ENCODE data around the gene SNORC. TPM values are rescaled to one million over a fixed set of nuclear protein-coding genes. Genes with fewer than 3 reads are reported as not detected.

Gene SNORC
- total RNA-seq, 2 experiments from 2014 or later, result 2.1 to 2.4 TPM

- H3K9me3 Mint-ChIP-seq, result peaks cover 4% of the 10 kb centered on the region
- intact Hi-C loops (cut with micrococcal nuclease), result no loop called here
- DNase-seq (no peak), ATAC-seq (no peak)
- H3K27ac Mint-ChIP-seq, result no peak overlapping the region
- CTCF ChIA-PET, result no interaction called here
- TF ChIP-seq CTCF (IDR thresholded peaks at IDR 0.05), result no peak
- H3K36me3 Mint-ChIP-seq (ENCODE audit: low read depth), result no peaks in the 10 kb centered on the region
- H3K27me3 Mint-ChIP-seq, result peaks cover 16% of the 10 kb centered on the region
- POLR2A ChIA-PET, result no interaction called here
- H3K4me1 Mint-ChIP-seq (ENCODE audit: low read depth), result no peaks in the 10 kb centered on the region
- no peak overlapping the region for H3K4me3 Mint-ChIP-seq
Observed at GRCh38 chr2:232908695-232909094, 38.6 kb downstream of the SNORC start.

- Mint-ChIP-seq H3K9me3 (peaks cover 4% of the 10 kb centered on the region), H3K4me1 (ENCODE audit: low read depth) (no peaks in the 10 kb centered on the region), H3K27me3 (peaks cover 19% of the 10 kb centered on the region), H3K27ac (no peak overlapping the region), H3K36me3 (ENCODE audit: low read depth) (no peaks in the 10 kb centered on the region), H3K4me3 (no peak overlapping the region)
- intact Hi-C loops (cut with micrococcal nuclease), result no loop called here
- ATAC-seq (no peak), DNase-seq (no peak)
- TF ChIP-seq CTCF (IDR thresholded peaks at IDR 0.05), result no peak
- ChIA-PET POLR2A (no interaction called here), CTCF (no interaction called here)
Observed at GRCh38 chr2:232910376-232910775, 40.3 kb downstream of the SNORC start.

- no peak overlapping the region for H3K27ac Mint-ChIP-seq
- POLR2A ChIA-PET, result no interaction called here
- intact Hi-C loops (cut with micrococcal nuclease), result no loop called here
- peaks cover 26% of the 10 kb centered on the region for H3K27me3 Mint-ChIP-seq
- no peaks in the 10 kb centered on the region for H3K4me1 Mint-ChIP-seq (ENCODE audit: low read depth)
- TF ChIP-seq CTCF (IDR thresholded peaks at IDR 0.05), result no peak
- no peak for DNase-seq
- CTCF ChIA-PET, result interaction anchor here (1.0 kb wide), 1 partner anchor 14 kb away, joined by 3 read pairs; no protein-coding TSS in a partner anchor
- no peaks in the 10 kb centered on the region for H3K36me3 Mint-ChIP-seq (ENCODE audit: low read depth)
- ATAC-seq, result no peak
- H3K9me3 Mint-ChIP-seq, result peaks cover 4% of the 10 kb centered on the region
- no peak overlapping the region for H3K4me3 Mint-ChIP-seq
Observed at GRCh38 chr2:232911712-232912277, 41.7 kb downstream of the SNORC start.

GRCh38 chr2:232913903-232914302 is 43.8 kb downstream of the SNORC start:
- DNase-seq, result no peak
- Mint-ChIP-seq H3K9me3 (peaks cover 4% of the 10 kb centered on the region), H3K27me3 (peaks cover 33% of the 10 kb centered on the region), H3K36me3 (ENCODE audit: low read depth) (no peaks in the 10 kb centered on the region), H3K4me3 (no peak overlapping the region), H3K4me1 (ENCODE audit: low read depth) (no peaks in the 10 kb centered on the region), H3K27ac (no peak overlapping the region)
- POLR2A ChIA-PET, result no interaction called here
- CTCF ChIA-PET, result no interaction called here
- no peak for TF ChIP-seq CTCF (IDR thresholded peaks at IDR 0.05)
- intact Hi-C loops (cut with micrococcal nuclease), result no loop called here
- ATAC-seq, result no peak

- TF ChIP-seq CTCF (IDR thresholded peaks at IDR 0.05), result no peak
- no peaks in the 10 kb centered on the region for H3K36me3 Mint-ChIP-seq (ENCODE audit: low read depth)
- ATAC-seq, result no peak
- POLR2A ChIA-PET, result no interaction called here
- no peak overlapping the region for H3K4me3 Mint-ChIP-seq
- H3K9me3 Mint-ChIP-seq, result no peaks in the 10 kb centered on the region
- no peak for DNase-seq
- no peaks in the 10 kb centered on the region for H3K4me1 Mint-ChIP-seq (ENCODE audit: low read depth)
- intact Hi-C loops (cut with micrococcal nuclease), result no loop called here
- H3K27ac Mint-ChIP-seq, result no peak overlapping the region
- H3K27me3 Mint-ChIP-seq, result peaks cover 40% of the 10 kb centered on the region
- CTCF ChIA-PET, result no interaction called here
Observed at GRCh38 chr2:232919141-232919540, 49.1 kb downstream of the SNORC start.

Measured in activated CD8-positive, alpha-beta T cell treated with anti-CD3 and anti-CD28 coated beads for 36 hours (primary cell).